Endothelial cell of umbilical vein (primary cell): ENCODE data around the gene SPDYE1. TPM values are rescaled to one million over a fixed set of nuclear protein-coding genes. Genes with fewer than 3 reads are reported as not detected.
"Not testable (repeated sequence)": the region's sequence is repeated elsewhere in the genome, so short reads cannot be mapped to it uniquely, and the experiment has no call there.

Source experiments
- BruUV-seq: library from RNA; stranded (reverse); fragments of 400-500 nt; replicated peaks from 2 replicates; lab custom pipeline; 2021; lab: Mats Ljungman, UMichigan
- CTCF ChIA-PET: fragments of 300-600, 350-600 bp; sonication (Branson Sonifier 250); formaldehyde crosslinking; loops from one replicate; lab custom pipeline; 2021; ENCODE audit warnings: antibody characterized with exemption, inconsistent platforms; lab: Charles Lee
- POLR2A ChIA-PET: fragments of 300-600, 350-600 bp; sonication (Branson Sonifier 250); formaldehyde crosslinking; loops from one replicate; lab custom pipeline; 2021; ENCODE audit warnings: antibody characterized with exemption, inconsistent platforms; lab: Charles Lee
- DNase-seq: peaks from one replicate; pipeline ENCODE4 v3.0.0-alpha.2; 2011; ENCODE audit warnings: low read depth, low spot score
- FAIRE-seq: peaks from 2 replicates; lab custom pipeline; 2011; peaks lifted over from hg19 to GRCh38; lab: Jason Lieb, UNC
- H2AFZ ChIP-seq: 2 replicates; pipeline ENCODE4 v1.6.0; 2012; ENCODE audit warnings: low read depth, low read length, control low read depth, inconsistent platforms
- H3K27ac ChIP-seq: 2 replicates; pipeline ENCODE4 v1.5.1; 2011; ENCODE audit warnings: low read depth, mild to moderate bottlenecking, control low read depth, low read length, moderate library complexity; ENCODE audit not compliant: insufficient read depth
- H3K27me3 ChIP-seq, 2 experiments: 2 replicates each; pipeline versions ENCODE4 v1.6.0 to v1.6.1; 2011; ENCODE audit warnings: low read length in 2 of 2, mixed read lengths in 1 of 2; ENCODE audit not compliant: control insufficient read depth in 2 of 2, insufficient read depth in 2 of 2
- H3K36me3 ChIP-seq, 2 experiments: 2 replicates in 1 of 2; 3 replicates in 1 of 2; pipeline ENCODE4 v1.5.1; 2011; ENCODE audit warnings: low read length in 2 of 2, mild to moderate bottlenecking in 1 of 2, moderate library complexity in 1 of 2; ENCODE audit not compliant: control insufficient read depth in 2 of 2, insufficient read depth in 2 of 2; ENCODE audit errors: extremely low read depth in 1 of 2
- H3K4me1 ChIP-seq: 3 replicates; pipeline ENCODE4 v1.5.1; 2011; ENCODE audit warnings: mild to moderate bottlenecking, low read length; ENCODE audit not compliant: control insufficient read depth, insufficient read depth; ENCODE audit errors: extremely low read depth
- H3K4me2 ChIP-seq: 2 replicates; pipeline ENCODE4 v1.6.1; 2011; ENCODE audit warnings: low read length, control low read depth, mixed read lengths; ENCODE audit not compliant: insufficient read depth
- H3K4me3 ChIP-seq, 3 experiments: fragments of 200-600 bp in 1 of 3; sonication (generic), shearing (Covaris generic) in 1 of 3; replicated peaks in 1 of 3; 2 replicates each; pipeline ENCODE4 v1.5.1; 2011 to 2016; ENCODE audit warnings: control low read depth in 3 of 3, low read length in 3 of 3, mild to moderate bottlenecking in 2 of 3, inconsistent platforms in 1 of 3, low read depth in 1 of 3, moderate library complexity in 1 of 3; ENCODE audit not compliant: insufficient read depth in 1 of 3
- H3K79me2 ChIP-seq: 2 replicates; pipeline ENCODE4 v1.6.0; 2012; ENCODE audit warnings: low read length, inconsistent platforms; ENCODE audit not compliant: control insufficient read depth, insufficient read depth
- H3K9ac ChIP-seq: replicated peaks from 2 replicates; pipeline ENCODE3; 2011; ENCODE audit warnings: low read length, control low read depth; ENCODE audit not compliant: insufficient read depth; ENCODE audit errors: extremely low read depth
- H3K9me1 ChIP-seq: replicated peaks from 3 replicates; pipeline ENCODE4 v1.6.0; 2011; ENCODE audit warnings: mild to moderate bottlenecking, low read length; ENCODE audit not compliant: control insufficient read depth, insufficient read depth; ENCODE audit errors: extremely low read depth
- H3K9me3 ChIP-seq: replicated peaks from 2 replicates; pipeline ENCODE4 v1.5.1; 2012; ENCODE audit warnings: low read length, inconsistent platforms; ENCODE audit not compliant: control insufficient read depth, insufficient read depth
- H4K20me1 ChIP-seq: replicated peaks from 2 replicates; pipeline ENCODE3; 2011; ENCODE audit warnings: mild to moderate bottlenecking, low read length; ENCODE audit not compliant: control insufficient read depth, insufficient read depth; ENCODE audit errors: extremely low read depth
- dilution Hi-C: fragments of 300-500 bp; cut with MboI; formaldehyde crosslinking; loops from one replicate; pipeline ENCODE4 v1.15.0; 2019; ENCODE audit warnings: low sequenced_read_pairs; ENCODE audit not compliant: extremely low pct_ligation_motif_present
- intact Hi-C: fragments of 100-400 bp; cut with micrococcal nuclease; formaldehyde crosslinking; loops from one replicate; pipeline ENCODE4 v1.10.0; 2022
- polyA plus RNA-seq, 4 experiments: library from polyadenylated mRNA; depleted of rRNA in 3 of 4; stranded (reverse) in 3 of 4; unstranded in 1 of 4; fragments of >200 nt; gene quantifications; 2 replicates each; pipeline versions ENCODE4 v1.2.1 to v1.2.3, GENCODE V29; 2011 to 2012; ENCODE audit warnings: missing spikeins in 1 of 4
- total RNA-seq: library from RNA; stranded (reverse); gene quantifications from 2 replicates; pipeline ENCODE4 v1.2.3, GENCODE V29; 2021

The SPDYE1 gene
- total and polyA plus RNA-seq, 2 donors (not counting 3 experiments of a cell fraction or from before 2014, with no cell fraction given), result not detected

DNA sequence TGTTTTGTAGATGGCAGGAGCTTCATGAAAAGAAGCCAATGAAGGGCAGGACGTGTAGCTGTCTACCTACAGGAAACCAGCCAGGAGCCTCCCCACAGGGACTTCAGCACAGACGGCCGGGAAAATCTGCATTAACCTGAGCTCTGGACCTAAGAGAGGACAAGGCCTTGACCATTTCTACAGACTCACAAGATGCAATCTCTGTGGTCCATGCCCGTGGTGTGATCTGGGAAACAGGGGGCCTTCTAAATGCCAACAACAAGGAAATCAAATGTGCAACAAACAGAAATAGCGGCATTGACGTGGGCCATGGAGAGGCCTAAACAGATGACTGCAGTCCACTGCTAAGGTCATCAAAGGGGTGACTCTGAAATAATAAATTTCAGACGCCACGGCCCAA lies 14.4 kb downstream of the SPDYE1 start:
- H3K4me3 ChIP-seq, H3K27me3 ChIP-seq: not testable (repeated sequence)

DNA sequence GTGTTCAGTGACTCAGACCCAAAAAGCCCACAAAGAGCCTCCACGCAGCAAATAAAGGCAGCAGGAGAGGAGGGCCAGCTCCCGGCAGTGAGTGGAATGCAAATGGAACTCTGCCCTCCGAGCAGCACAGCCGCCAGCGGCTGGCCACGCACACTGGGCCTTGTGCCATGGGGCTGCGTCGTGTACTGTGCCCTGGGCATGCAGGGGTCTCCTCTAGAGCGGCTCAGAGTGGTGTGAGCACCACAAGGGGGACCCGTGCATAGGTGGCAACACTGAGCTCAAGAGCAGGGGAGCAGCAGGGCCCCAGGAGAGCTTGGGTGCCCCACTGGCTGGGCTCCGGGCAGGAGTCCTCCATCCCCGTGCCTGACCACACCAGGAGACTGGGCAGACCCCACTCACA lies 17.4 kb downstream of the SPDYE1 start:
- DNase-seq, BruUV-seq, intact Hi-C loops, H3K27me3 ChIP-seq, H3K79me2 ChIP-seq, H3K4me1 ChIP-seq, H4K20me1 ChIP-seq, CTCF ChIA-PET, FAIRE-seq, POLR2A ChIA-PET, dilution Hi-C loops, H3K4me3 ChIP-seq, H3K9me1 ChIP-seq, H3K9ac ChIP-seq, H2AFZ ChIP-seq, H3K9me3 ChIP-seq, H3K4me2 ChIP-seq, H3K36me3 ChIP-seq, H3K27ac ChIP-seq: not testable (repeated sequence)

More for the DNA sequence above, 14.4 kb downstream of the SPDYE1 start:
- dilution Hi-C loops, intact Hi-C loops, H3K4me2 ChIP-seq, H3K27ac ChIP-seq, H3K9me3 ChIP-seq, POLR2A ChIA-PET, BruUV-seq, H3K36me3 ChIP-seq, H3K4me1 ChIP-seq, FAIRE-seq, CTCF ChIA-PET, DNase-seq, H3K9ac ChIP-seq, H3K79me2 ChIP-seq, H2AFZ ChIP-seq, H4K20me1 ChIP-seq, H3K9me1 ChIP-seq: not testable (repeated sequence)
